ENCODE results near the gene PHTF1.
"Not testable (repeated sequence)": the region's sequence is repeated elsewhere in the genome, so short reads cannot be mapped to it uniquely, and the experiment has no call there.

The PHTF1 gene

GRCh38 chr1:113744114-113744513 lies 15.2 kb downstream of the PHTF1 start:
- DNase-seq (ENCODE audit: low read depth, low spot score): no peak
- H3K4me3 ChIP-seq (ENCODE audit: low read length): no peak overlapping the region

GRCh38 chr1:113742515-113742914 lies 16.8 kb downstream of the PHTF1 start:
- DNase-seq (ENCODE audit: low read depth, low spot score): no peak
- no peak overlapping the region for H3K4me3 ChIP-seq (ENCODE audit: low read length)

- H3K4me3 ChIP-seq (ENCODE audit: low read length): no peak overlapping the region
- DNase-seq (ENCODE audit: low read depth, low spot score): no peak
Observed at GRCh38 chr1:113734357-113735055, 24.8 kb downstream of the PHTF1 start.

DNA sequence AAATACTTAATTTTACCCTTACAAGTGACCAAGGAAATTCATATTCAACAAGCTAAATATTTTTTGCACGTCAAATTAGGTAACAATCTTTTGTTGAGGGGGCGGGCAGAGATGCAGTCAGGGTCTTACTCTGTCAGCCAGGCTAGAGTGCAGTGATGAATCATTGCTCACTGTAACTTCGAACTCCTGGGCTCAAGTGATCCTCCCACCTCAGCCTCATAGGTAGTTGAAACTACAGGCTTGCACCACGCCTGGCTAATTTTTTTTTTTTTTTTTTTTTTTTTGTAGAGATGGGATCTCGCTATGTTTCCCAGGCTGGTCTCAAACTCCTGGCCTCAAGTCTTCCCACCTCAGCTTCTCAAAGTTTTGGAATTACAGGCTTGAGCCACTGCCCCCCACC lies 26.5 kb downstream of the PHTF1 start:
- H3K4me3 ChIP-seq (ENCODE audit: low read length): no peak overlapping the region

GRCh38 chr1:113721010-113721409 lies 38.3 kb downstream of the PHTF1 start:
- DNase-seq (ENCODE audit: low read depth, low spot score): no peak
- no peak overlapping the region for H3K4me3 ChIP-seq (ENCODE audit: low read length)

More for the DNA sequence above, 26.5 kb downstream of the PHTF1 start:
- no peak for DNase-seq (ENCODE audit: low read depth, low spot score)

DNA sequence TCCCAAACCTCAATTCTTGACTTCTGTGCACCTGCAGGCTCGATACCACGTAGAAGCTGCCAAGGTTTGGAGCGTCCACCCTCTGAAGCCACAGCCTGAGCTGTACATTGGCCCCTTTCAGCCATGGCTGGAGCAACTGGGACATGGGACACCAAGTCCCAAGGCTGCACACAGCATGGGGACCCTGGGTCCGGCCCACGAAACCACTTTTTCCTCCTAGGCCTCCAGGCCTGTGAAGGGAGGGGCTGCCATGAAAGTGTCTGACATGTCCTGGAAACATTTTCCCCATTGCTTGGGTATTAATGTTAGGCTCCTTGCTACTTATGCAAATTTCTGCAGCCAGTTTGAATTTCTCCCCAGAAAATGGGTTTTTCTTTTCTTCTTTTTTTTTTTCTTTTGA lies 40.7 kb downstream of the PHTF1 start:
- DNase-seq (ENCODE audit: low read depth, low spot score); H3K4me3 ChIP-seq (ENCODE audit: low read length): not testable (repeated sequence)

GRCh38 chr1:113717506-113717905 lies 41.8 kb downstream of the PHTF1 start:
- not testable (repeated sequence) for DNase-seq (ENCODE audit: low read depth, low spot score)

DNA sequence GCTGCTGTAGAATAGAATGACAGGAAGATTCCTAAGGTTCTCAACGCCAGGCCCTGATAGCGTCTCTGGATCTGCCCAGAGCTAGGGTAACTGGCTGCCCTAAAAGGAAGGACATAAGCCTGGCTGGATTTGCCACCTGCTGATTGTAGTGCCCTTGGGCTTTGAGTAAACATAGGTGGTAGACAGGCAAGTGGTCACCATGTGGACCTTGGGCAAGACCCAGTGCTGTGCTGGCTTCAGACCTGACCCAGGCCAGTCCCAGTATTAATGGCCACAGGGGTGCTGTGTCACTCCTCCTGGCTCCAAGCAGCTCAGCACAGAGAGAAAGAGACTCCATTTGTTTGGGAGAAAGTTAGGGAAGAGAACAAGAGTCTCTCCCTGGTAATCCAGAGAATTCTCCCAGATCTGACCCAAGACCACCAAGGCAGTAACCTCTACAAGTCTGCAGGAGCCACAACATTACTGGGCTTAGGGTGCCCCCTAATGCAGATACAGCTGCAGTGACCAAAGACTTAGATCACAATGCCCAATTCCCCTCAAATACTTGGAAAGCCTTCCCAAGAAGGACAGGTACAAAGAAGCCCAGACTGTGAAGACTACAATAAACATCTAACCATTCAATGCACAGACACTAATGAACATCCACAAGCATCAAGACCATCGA lies 44.5 kb downstream of the PHTF1 start:
- no peak overlapping the region for H3K4me3 ChIP-seq (ENCODE audit: low read length)
- no peak for DNase-seq (ENCODE audit: low read depth, low spot score)

More at GRCh38 chr1:113717506-113717905, 41.8 kb downstream of the PHTF1 start:
- not testable (repeated sequence) for H3K4me3 ChIP-seq (ENCODE audit: low read length)

- no peak overlapping the region for H3K4me3 ChIP-seq (ENCODE audit: low read length)
- DNase-seq (ENCODE audit: low read depth, low spot score): no peak
Observed at GRCh38 chr1:113701429-113701828, 57.9 kb downstream of the PHTF1 start.

DNA sequence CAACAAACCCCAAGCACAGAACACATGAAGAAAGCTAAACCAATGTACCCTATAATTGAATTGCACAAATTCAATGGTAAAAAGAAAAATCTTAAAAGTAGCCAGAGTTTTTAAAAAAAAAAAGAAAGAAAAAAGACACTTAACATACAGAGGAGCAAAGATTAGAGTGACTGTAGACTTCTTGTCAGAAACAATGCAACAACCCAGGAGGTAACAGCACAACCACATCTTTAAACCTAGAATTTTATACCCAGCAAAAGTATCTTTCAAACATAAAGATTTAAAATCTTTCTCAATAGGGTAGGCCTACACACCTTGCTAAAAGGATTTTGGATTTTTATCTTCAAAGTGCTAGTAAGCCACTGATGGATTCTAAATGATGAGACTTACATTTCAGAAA lies 64.4 kb downstream of the PHTF1 start:
- DNase-seq (ENCODE audit: low read depth, low spot score): no peak
- no peak overlapping the region for H3K4me3 ChIP-seq (ENCODE audit: low read length)

- DNase-seq (ENCODE audit: low read depth, low spot score): no peak
Observed at GRCh38 chr1:113692824-113693431, 66.4 kb downstream of the PHTF1 start.

GRCh38 chr1:113692342-113692741 lies 66.9 kb downstream of the PHTF1 start:
- no peak overlapping the region for H3K4me3 ChIP-seq (ENCODE audit: low read length)
- DNase-seq (ENCODE audit: low read depth, low spot score): no peak

More at GRCh38 chr1:113692824-113693431, 66.4 kb downstream of the PHTF1 start:
- no peak overlapping the region for H3K4me3 ChIP-seq (ENCODE audit: low read length)

- no peak overlapping the region for H3K4me3 ChIP-seq (ENCODE audit: low read length)
- DNase-seq (ENCODE audit: low read depth, low spot score): no peak
Observed at GRCh38 chr1:113691184-113691583, 68.1 kb downstream of the PHTF1 start.

GRCh38 chr1:113686891-113687618 lies 72.2 kb downstream of the PHTF1 start:
- no peak overlapping the region for H3K4me3 ChIP-seq (ENCODE audit: low read length)
- no peak for DNase-seq (ENCODE audit: low read depth, low spot score)

- H3K4me3 ChIP-seq (ENCODE audit: low read length): no peak overlapping the region
- DNase-seq (ENCODE audit: low read depth, low spot score): no peak
Observed at GRCh38 chr1:113684153-113684541, 75.1 kb downstream of the PHTF1 start.

DNA sequence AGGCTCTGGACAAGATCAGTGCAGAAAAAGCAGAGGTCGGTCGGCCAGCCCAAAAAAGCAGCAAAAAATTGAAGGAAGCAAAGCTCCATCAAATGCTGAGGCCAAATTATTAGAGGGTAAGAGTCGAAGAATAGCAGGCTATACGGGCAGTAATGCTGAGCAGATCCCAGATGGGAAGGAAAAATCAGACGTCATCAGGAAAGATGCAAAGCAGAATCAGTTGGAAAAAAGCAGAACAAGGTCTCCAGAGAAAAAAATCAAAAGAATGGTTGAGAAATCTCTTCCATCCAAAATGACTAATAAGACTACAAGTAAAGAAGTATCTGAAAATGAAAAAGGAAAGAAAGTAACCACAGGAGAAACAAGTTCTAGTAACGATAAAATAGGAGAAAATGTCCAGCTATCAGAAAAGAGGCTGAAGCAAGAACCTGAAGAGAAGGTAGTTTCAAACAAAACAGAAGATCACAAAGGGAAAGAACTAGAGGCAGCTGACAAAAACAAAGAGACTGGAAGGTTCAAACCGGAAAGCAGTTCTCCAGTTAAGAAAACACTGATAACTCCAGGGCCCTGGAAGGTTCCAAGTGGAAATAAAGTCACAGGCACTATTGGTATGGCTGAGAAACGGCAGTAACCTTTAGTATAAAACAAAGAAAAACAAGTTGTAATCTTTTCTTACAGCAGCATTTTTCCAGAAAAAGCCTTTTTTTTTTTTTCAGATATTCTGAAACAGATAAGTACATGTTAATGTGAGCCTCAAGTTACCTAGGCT lies 75.7 kb downstream of the PHTF1 start:
- H3K4me3 ChIP-seq (ENCODE audit: low read length): no peak overlapping the region
- no peak for DNase-seq (ENCODE audit: low read depth, low spot score)

DNA sequence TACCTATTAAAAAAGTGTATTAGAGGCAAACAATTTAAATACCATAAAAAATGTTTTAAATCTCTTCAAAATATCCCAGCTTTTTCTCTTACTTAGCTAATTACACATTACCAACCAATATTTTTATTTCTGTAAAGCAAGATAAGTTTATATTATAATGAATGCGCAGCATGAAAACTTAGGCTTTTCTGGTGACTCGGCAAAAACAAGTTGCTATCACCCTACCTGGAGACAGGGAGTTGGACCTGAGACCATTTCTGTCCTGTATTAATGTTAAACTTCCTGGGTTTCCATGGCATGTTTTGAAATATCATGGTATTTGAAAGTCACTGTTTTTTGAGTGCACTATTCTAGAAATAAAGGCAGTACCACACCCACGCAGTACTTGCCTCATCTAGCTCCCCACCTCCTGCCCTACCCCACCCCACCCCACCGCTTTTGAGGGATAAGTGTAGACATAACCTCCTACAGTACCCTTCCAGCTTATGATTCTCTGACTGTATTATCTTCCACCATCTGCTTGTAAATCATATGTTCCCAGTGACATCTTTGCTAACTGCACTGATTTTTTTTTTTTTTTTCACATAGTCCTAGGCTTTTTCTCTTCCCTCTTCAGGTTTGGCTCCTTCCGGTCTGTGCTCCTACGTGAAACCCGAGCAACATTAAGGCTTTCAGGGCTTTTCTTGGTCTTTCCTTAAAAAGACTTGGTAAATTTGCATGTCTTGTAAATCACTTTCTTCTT lies 77.5 kb downstream of the PHTF1 start:
- H3K4me3 ChIP-seq (ENCODE audit: low read length): no peak overlapping the region
- DNase-seq (ENCODE audit: low read depth, low spot score): no peak

DNA sequence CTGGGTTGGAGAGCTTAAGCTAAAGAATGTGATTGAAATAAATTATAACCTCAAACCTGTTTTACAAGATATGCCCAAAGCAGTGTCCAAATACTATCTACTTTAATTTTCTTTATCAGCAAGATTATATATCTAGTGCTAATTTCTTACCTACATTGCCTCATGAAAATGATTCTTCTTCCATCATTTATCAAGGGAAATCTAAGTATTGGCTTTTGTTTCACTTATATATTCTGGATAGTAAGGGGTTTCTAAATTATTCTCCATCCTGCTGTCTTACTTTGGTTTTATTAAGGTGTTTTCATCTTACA lies 81.2 kb downstream of the PHTF1 start:
- no peak for DNase-seq (ENCODE audit: low read depth, low spot score)
- H3K4me3 ChIP-seq (ENCODE audit: low read length): no peak overlapping the region

All from Jurkat, Clone E6-1 (cell line).